MV-4-11 (cell line): Measurements from ENCODE around the gene KLHL3.
"Not testable (repeated sequence)": the region's sequence is repeated elsewhere in the genome, so short reads cannot be mapped to it uniquely, and the experiment has no call there.

Source experiments
- DNase-seq: peaks from one replicate; lab custom pipeline; 2025; lab: John Stamatoyannopoulos, UW

Gene KLHL3

DNA sequence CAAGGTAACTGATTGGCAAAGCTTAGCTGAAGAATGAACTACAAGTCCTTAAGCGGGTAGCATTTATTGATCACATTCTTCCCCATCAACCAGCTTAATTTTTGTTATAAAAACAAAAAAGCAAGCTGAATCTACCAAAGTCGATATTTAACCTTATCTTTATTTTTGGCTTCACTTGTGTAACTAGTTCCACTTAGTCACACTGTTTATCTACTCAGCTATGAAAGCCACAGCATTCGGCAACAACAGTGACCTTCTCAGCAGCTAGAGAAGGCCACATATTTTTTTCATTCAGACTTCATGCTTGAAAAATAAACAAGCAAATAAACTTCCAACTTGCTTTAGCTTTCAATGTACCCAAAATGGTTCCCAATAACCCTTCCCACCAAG lies 69.4 kb downstream of the KLHL3 start:
- DNase-seq, result peak; percentile 72

DNA sequence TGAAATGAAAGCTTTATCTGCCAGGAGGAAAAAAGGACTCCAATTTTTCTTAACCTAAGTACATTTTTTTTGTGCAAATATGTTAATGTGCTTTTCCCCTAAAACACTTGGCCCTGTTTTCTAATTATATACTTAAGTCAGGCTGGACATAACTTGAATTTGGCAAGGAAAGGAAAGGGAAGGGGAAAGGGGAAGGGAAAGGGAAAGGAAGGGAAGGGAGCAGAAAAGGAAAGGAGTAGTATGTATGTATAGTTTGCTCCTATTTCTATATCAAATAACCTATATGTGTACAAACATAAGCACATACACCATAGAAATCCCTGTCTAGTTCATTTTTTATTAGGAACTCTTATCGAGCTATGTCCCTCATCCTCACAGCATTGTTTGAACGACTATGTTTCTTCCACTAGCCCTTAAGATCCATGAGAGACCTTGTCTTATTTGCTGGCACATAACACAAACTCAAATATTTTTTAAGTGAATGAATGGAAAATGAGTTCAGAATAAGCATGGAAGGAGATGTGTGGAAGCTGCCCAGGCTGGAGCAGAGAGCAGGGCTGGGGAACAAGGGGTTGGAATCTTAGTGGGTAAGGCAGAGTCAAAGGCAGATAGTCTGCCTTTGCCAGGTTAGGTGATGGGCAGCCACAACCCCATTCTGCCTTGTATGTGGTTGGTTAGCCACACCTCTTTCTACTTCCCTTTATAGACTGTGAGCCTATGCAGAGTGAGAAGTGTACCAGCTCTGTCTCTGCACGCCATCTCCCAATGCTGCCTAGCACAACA lies 70.0 kb downstream of the KLHL3 start:
- peak; percentile 83 for DNase-seq

DNA sequence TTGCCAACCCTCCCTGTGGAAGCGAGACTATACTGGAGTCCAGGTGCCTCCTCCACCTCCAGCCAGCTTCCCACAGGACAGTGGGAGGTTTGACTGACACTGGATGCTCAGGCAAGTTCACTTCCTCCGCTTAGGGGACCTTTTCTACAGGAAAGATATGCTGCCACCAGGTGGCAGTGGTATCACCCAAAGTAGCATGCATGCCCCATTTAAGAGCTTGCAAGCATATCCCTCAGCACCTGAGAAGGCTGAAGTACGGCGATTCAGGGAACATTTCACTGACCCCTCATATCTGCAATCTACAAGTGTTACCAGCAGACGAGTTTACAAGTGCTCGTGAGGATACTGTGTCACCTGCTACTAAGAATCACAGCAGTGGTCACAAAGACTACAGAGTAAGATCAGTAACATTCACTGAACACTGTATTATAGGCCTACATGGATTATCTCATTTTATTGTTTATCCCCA lies 75.5 kb downstream of the KLHL3 start:
- peak; percentile 63 for DNase-seq

DNA sequence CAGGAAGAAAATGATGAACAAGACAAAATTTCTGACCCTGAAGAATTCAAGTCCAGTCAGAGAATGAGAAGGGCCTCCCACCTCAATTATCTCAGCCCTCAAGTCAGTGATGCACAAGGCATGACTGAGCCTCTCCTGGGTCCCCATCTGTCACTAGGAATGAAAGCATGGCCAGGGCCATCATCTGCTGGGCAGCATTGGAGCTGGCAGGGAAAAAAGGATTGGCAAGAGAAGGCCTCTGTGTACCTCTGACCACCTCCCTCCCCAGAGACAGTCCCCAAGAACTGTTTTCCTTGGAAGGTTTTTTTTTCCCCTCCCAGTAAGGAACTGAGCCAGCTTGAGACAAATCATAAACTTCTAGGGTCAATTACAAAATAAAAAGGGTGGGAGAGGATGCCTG lies 76.7 kb downstream of the KLHL3 start:
- no peak for DNase-seq

DNA sequence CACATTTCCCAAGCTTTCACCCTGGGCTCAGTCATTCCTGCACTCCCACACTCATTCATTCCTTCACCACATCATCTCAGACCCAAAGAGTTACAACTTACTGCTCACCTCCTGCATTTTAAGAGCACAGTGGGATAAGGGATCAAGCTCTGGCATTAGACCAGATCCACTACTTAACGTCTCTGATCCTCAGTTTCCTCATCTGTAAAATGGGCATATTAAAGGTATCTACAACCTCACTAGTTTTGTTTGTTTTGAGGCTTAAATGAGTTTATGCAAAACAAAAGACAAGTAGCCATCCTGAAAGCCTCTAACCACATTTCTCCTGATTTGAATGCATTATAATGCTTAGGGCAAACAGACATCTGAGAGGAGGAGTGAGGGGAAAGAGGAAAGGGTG lies 77.6 kb downstream of the KLHL3 start:
- DNase-seq, result no peak

DNA sequence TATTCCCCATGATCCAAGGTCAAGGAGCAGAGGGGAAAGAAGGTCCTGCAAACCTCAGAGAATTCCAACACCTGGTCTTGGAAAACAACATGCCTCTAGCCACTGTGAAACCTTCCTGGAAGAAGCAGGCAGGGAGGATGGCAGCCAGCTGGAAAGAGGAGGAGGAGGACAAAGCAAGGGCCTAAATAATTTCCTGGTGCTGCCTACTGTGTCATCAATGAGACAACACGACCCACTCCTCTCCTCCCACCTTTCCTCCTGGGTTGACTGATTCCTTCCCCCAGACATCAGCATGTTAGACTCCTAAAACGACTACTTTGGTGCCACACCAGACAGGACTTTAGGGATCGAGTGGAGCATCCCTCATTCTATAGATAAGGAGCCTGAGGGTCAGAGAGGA lies 78.8 kb downstream of the KLHL3 start:
- no peak for DNase-seq

DNA sequence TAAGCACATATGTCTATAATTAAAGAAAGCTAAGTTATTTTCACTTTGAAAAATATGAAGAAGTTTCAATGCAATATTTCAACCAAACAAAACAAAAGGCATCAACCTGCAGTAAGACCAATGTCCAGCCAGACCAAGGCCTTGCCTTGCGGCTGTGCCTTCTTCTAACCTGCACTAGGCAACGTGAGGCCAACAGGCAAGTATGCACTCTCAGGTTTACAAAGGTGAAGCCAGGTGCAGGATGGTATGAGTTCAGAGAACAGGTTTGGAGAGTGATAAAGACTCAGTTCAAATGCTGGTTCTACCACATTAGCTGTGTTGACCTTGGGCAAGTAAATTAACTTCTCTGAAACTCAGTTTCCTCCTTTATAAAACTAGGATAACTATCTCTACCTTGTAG lies 79.3 kb downstream of the KLHL3 start:
- no peak for DNase-seq

DNA sequence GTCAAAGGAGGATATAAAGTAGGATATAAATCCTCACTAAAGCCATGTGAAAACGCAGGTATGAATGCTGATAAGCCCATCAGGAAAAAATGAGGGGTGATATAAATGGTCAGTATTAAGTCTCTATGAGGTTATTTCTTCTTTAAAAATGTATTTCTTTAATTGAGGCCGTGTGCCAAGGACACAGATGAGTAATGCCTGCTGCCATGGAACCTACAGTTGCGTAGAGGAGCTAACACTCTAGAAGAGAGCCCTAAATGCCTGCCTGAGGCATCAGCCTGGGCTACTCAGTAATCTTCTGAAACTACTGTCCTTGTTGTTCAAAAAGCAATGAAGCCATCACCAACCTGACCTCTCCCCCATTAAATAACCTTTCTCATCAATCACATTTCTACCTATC lies 84.9 kb downstream of the KLHL3 start:
- no peak for DNase-seq

DNA sequence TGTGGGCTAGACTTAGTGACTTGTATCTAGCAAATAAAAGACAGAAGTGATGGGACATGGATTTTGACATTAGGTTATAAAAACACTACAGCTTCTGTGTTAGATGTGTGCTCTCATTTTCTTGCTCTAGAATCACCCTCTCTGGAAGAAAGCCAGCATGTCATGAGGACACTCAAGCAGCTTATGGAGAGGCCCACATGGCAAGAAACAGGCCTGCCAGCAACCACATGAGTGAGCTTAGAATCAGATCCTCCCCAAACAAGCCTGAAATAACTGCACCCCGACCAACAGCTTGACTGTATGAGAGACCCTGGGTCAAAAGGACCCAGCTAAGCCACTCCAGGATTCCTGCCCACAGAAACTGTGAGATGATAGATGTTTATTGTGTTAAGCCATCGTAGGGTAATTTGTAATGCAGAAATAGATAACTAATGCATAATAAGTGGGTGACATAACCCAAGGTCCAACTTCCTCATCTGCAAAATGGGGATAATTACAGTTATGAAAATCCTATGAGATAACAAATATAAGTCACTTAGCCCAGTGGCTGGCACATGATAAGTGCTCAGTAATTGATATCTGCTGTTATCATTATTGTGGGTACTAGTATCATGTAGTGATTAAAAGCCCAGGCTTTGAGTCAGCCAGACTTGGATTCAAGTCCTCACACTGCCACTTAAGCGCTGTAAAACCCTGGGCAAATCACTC lies 86.5 kb downstream of the KLHL3 start:
- DNase-seq, result peak; percentile 1

DNA sequence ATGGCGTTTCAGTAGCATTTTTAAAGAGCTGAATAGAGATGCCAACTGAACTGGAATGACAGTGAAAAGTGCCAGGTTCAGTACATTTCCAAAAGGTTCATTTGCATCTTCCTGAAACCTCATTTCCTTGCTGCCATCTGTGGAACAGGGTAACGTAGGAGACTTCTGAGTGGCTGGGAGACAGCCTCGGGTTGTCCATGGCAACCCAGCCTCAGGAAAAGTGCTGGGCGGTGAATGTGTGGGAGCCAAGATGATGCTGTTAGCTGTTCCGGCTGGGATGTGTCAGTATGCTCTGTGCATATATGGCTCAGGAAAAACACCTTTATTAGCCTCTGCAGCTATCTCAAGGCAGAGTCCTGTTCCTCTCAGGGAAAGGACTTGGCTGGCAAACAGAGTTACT lies 87.5 kb downstream of the KLHL3 start:
- no peak for DNase-seq

DNA sequence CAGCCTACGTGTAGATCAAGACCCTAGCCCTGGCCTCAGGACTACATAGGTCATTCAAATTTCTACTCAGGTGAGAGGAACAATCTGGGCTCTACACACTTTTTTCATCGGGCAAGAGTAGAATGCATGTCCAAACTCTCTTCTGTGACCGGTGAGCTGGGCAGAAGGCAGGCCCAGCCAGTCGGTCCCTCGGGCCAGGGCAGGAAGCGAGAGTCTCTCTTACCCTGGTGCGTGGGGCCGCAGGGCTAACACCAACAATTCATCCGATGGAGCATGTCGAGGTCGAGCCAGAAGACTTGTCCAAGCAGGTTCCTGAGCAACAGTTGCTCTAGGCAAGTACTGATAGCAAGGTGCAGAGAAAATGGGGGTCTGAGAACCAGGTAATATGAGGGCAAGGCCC lies 88.5 kb downstream of the KLHL3 start:
- DNase-seq, result no peak

DNA sequence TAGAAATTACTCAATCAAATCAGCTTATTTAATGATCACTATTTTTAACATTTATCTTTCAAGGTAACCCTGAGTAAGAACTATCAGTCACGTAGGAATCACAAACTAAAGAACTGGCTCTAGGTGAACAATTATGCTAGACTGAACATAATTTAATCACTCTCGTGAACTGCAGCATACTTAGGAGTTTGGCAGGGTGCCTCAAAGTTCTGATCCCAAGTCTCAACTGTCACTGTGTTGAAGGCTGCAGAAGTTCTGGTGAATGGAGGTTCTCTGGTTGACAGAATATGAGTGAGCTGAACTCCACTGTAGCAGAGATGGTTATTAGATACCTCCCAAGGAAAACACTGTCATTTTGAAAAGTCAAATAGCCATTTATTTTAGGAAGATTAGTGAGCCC lies 89.1 kb downstream of the KLHL3 start:
- DNase-seq, result no peak

DNA sequence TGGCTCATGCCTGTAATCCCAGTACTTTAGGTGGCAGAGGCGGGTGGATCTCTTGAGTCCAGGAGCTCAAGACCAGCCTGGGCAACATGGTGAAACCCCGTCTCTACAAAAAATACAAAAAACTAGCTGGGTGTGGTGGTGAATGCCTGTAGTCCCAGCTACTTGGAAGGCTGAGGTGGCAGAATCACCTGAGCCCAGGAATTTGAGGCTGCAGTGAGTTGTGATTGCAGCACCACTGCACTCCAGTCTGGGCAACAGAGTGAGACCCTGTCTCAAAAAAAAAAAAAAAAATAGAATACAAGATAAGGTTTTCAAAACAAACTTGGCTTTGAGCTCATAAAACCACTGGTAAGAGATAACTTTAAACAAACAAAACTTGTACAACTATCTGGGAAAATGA lies 92.8 kb downstream of the KLHL3 start:
- DNase-seq, result not testable (repeated sequence)

DNA sequence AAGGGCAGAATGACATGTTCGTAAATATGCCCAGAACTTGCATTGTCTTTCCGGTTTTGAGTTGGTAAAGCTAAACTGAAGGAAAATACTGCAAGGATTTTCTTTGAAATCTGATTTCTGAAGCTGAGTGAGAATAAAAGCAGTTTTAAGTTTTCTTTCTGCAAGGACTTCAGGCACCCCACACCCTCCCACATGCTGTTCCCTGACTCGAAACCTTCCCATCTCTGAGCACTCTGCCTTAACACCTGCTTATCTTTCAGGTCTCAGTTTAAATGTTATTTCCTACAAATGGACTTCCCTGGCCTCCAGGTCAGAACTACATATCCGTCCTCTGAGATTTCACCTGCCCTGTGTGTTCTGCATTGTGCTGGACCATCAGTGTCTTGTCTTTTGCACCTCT lies 93.8 kb downstream of the KLHL3 start:
- DNase-seq, result no peak

DNA sequence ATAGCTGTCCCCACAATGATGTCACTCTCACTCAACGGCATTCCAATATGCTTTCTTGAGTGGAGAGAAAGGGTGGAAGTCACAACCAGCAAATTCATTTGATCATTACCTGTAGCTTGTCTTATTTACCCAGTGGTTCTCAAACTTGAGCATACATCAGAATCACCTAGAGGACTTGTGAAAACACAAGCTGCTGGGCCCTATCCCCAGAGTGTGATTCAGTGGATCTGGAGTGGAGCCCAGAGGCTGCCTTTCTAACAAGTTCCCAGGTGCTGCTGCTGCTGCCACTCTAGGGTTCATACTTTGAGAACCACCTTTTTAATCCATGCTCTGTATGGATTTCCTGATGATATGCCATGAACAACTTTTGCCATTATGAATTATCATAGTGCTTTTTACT lies 94.7 kb downstream of the KLHL3 start:
- no peak for DNase-seq

DNA sequence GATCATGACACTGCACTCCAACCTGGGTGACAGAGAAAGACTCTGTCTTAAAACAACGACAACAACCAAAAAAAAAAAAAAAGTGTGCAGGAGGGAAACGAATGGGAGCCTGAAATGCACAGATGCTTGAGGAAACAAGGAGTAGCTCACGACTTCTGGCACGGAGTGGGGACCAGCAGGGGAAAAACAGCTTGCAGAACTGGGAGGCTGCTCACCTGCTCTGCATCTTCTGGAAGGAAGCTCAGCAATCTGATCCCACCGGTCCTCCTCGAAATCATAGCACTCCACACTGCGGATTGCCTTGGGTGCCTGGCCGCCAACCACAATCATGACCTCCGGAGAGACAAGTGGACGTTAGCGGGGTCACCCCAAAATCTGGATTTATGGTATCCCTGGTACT lies 96.2 kb downstream of the KLHL3 start:
- no peak for DNase-seq

DNA sequence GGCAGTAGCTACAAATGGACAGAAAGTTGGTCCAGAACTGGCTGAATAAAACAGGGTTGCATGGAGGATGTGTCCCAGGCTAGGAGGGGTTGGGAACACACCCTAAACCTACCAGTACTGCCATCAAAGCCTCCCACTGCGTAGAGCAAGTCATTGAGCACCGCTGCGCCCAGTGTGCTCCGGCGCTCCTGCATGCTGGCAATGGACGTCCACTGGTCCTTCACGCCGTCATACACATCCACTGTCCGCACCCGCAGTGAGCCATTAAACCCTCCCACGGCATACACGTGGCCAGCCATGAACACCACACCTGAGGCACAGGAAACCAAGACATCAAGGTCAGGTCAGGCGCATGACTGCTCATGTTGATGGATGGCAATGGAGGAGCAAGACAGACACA lies 97.0 kb downstream of the KLHL3 start:
- DNase-seq, result no peak

DNA sequence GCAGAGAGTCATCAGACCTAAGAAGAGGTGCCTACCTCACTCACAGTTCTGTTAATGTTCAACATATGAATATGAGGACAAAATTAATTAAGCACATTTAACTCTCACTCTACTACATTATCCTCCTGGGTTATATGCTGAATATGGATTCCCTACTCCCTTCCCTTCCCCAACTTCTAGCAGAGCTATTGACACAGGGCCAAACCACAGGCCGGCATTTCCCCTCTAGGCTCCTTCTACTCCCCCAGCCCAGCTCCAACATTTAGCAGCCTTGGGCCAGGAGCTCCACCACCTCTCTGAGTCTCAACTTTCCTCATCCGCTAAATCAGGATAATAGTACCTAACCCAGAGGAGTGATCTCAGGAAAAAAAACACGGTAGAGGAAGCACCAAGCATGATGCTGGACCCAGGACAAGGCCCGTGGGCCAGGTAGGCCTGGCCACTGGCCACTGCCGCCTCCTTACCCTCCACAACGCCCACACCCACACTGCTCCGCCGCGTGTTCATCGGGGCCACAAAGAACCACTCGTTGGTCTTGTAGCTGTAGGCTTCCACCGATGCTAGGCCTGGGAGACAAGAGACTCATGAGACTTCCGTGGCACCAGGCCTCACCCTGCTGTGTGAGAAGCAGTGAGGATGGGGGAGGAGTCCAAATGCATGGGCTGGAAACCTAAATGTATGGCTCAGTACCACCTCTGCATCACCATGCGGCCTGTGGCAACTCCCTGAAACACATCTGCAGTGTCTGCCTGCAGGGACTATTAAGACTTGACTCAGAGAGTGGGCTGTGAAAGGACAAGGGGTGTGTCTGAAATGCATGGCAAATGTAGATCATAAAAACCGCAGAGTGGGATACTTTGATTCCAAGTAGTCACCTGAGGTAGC lies 98.8 kb downstream of the KLHL3 start:
- no peak for DNase-seq

DNA sequence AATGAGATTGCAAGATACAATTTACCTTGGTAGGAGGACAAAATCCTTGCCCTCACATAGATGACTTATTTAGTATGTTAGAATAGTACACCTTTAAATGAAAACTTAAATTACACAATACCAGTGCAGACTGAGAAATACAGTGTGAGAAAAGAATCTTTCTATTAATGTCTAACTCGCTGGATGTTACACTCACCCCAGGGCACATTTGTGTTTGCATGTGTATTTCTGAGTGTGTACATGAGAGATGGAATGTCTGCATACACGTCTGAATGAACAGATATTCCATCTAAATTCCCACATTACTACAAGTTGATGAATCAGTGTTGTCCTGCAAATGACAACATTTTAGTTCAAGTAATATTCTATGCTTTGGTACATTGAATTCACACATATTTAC lies 99.8 kb downstream of the KLHL3 start:
- DNase-seq, result no peak

DNA sequence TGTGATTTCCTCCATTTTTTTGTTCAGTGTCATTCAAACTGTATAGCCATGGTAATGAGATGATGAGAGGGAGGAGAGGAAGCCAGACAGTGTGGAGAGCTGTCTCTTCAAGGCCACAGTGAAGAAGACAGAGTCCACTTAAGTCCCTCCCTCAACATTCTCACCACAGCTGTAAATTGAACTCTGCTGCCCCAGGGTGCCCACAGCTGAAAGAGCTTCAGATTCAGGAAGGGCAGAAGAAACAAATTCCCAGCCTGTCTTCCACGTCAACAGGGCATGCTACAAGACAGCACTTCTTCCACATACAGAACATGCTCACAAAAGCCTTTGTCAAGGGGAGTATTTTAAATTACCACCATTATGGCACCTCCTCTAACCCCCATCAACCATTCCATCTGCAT lies 100.4 kb downstream of the KLHL3 start:
- DNase-seq, result no peak

DNA sequence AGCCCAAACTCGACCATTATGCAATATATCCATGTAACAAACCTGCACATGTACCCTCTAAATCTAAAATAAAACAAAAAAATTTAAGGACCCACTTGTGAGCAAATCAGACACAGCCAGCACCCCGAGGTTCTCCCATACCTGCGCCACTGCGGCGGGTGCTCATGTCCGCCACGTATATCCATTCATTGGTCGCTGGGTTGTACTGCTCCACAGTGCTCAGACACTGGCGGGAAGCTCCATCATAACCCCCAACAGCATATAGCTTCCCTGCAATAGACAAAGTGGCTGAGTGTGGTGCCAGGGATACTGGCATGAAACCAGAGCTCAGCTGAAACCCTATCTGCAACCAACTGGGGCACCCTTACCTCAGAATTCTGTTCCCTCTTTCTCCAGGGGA lies 102.0 kb downstream of the KLHL3 start:
- no peak for DNase-seq

DNA sequence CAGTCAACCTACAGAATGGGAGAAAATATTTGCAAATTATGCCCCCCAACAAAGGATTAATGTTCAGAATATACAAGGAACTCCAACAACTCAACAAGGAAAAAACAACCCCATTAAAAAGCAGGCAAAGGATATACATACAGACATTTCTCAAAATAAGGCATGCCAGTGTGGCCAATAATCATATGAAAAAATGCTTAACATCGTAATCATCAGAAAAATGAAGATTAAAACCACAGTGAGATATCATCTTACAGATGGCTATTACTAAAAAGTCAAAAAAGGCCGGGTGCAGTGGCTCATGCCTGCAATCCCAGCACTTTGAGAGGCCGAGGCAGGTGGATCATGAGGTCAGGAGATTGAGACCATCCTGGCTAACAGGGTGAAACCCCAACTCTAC lies 103.2 kb downstream of the KLHL3 start:
- no peak for DNase-seq

DNA sequence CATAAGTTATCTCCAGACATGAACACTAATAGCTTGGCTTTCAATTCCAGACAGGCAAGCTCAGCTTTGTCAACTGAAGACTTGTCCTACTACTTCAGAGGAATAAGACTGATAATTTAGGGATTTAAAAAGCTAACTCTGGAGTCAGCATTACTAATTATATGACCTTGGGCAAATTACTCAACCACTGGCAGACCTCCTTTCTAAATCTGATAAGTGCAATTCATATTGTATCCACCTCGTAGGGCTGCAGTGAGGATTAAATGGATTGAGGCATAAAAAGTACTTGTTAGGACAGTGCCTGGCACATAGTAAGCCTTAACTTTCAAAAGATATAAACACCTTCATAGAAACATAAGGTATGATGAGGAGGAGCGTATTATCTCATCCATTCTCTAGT lies 104.4 kb downstream of the KLHL3 start:
- no peak for DNase-seq
